Measurements from ENCODE around the gene CPLX1. TPM values are rescaled to one million over a fixed set of nuclear protein-coding genes. Genes with fewer than 3 reads are reported as not detected.
A peak's percentile ranks its signal among the peaks of the same experiment; 100 is the strongest.

Gene CPLX1
- total RNA-seq, 1 donor: not detected

- DNase-seq (ENCODE audit: insufficient read length, low spot score, missing footprints): peak; percentile 58
- no peak overlapping the region for H3K4me3 ChIP-seq (ENCODE audit: insufficient read depth, low read length)
- no peaks in the 10 kb centered on the region for H3K27me3 ChIP-seq (ENCODE audit: insufficient read depth, low read length)
- H3K4me1 ChIP-seq (ENCODE audit: insufficient read depth, low read length): no peaks in the 10 kb centered on the region
- H2AFZ ChIP-seq (ENCODE audit: low read length): no peak overlapping the region
- no peak overlapping the region for H3K27ac ChIP-seq (ENCODE audit: low read depth, low read length)
- TF ChIP-seq CTCF (IDR thresholded peaks at IDR 0.05; ENCODE audit: extremely low read depth, low read depth, low read length): no peak
- H3K79me2 ChIP-seq (ENCODE audit: insufficient read depth, low read length): no peaks in the 10 kb centered on the region
- H4K20me1 ChIP-seq (ENCODE audit: insufficient read depth, low read length): no peaks in the 10 kb centered on the region
- H3K9me3 ChIP-seq (ENCODE audit: low read depth, low read length): peaks cover 4% of the 10 kb centered on the region
- H3K4me2 ChIP-seq (ENCODE audit: insufficient read depth, low read length): no peak overlapping the region
- H3K36me3 ChIP-seq (ENCODE audit: insufficient read depth, low read length): no peaks in the 10 kb centered on the region
Observed at GRCh38 chr4:803884-804283, 22.0 kb downstream of the CPLX1 start.

- no peak overlapping the region for H3K27ac ChIP-seq (ENCODE audit: low read depth, low read length)
- no peaks in the 10 kb centered on the region for H3K36me3 ChIP-seq (ENCODE audit: insufficient read depth, low read length)
- H3K4me1 ChIP-seq (ENCODE audit: insufficient read depth, low read length): no peaks in the 10 kb centered on the region
- TF ChIP-seq CTCF (IDR thresholded peaks at IDR 0.05; ENCODE audit: extremely low read depth, low read depth, low read length): no peak
- no peaks in the 10 kb centered on the region for H4K20me1 ChIP-seq (ENCODE audit: insufficient read depth, low read length)
- no peak overlapping the region for H2AFZ ChIP-seq (ENCODE audit: low read length)
- no peak overlapping the region for H3K4me2 ChIP-seq (ENCODE audit: insufficient read depth, low read length)
- peaks cover 8% of the 10 kb centered on the region for H3K27me3 ChIP-seq (ENCODE audit: insufficient read depth, low read length)
- no peak overlapping the region for H3K4me3 ChIP-seq (ENCODE audit: insufficient read depth, low read length)
- no peak for DNase-seq (ENCODE audit: insufficient read length, low spot score, missing footprints)
- no peaks in the 10 kb centered on the region for H3K79me2 ChIP-seq (ENCODE audit: insufficient read depth, low read length)
- H3K9me3 ChIP-seq (ENCODE audit: low read depth, low read length): peaks cover 4% of the 10 kb centered on the region
Observed at GRCh38 chr4:801436-802124, 24.3 kb downstream of the CPLX1 start.

GRCh38 chr4:797066-797465, 28.9 kb downstream of the CPLX1 start:
- Histone ChIP-seq H2AFZ (ENCODE audit: low read length) (no peak overlapping the region), H3K4me2 (ENCODE audit: insufficient read depth, low read length) (no peak overlapping the region), H3K4me1 (ENCODE audit: insufficient read depth, low read length) (no peaks in the 10 kb centered on the region), H4K20me1 (ENCODE audit: insufficient read depth, low read length) (no peaks in the 10 kb centered on the region), H3K79me2 (ENCODE audit: insufficient read depth, low read length) (no peaks in the 10 kb centered on the region), H3K9me3 (ENCODE audit: low read depth, low read length) (peaks cover 4% of the 10 kb centered on the region), H3K4me3 (ENCODE audit: insufficient read depth, low read length) (no peak overlapping the region), H3K36me3 (ENCODE audit: insufficient read depth, low read length) (no peaks in the 10 kb centered on the region), H3K27ac (ENCODE audit: low read depth, low read length) (no peak overlapping the region), H3K27me3 (ENCODE audit: insufficient read depth, low read length) (peaks cover 52% of the 10 kb centered on the region)
- peak; percentile 26 for DNase-seq (ENCODE audit: insufficient read length, low spot score, missing footprints)
- TF ChIP-seq CTCF (IDR thresholded peaks at IDR 0.05; ENCODE audit: extremely low read depth, low read depth, low read length): no peak

GRCh38 chr4:796206-796605, 29.7 kb downstream of the CPLX1 start:
- Histone ChIP-seq H3K27me3 (ENCODE audit: insufficient read depth, low read length) (peaks cover 60% of the 10 kb centered on the region), H4K20me1 (ENCODE audit: insufficient read depth, low read length) (no peaks in the 10 kb centered on the region), H3K4me3 (ENCODE audit: insufficient read depth, low read length) (no peak overlapping the region), H3K27ac (ENCODE audit: low read depth, low read length) (no peak overlapping the region), H3K4me2 (ENCODE audit: insufficient read depth, low read length) (no peak overlapping the region), H2AFZ (ENCODE audit: low read length) (no peak overlapping the region), H3K9me3 (ENCODE audit: low read depth, low read length) (no peaks in the 10 kb centered on the region), H3K79me2 (ENCODE audit: insufficient read depth, low read length) (no peaks in the 10 kb centered on the region), H3K4me1 (ENCODE audit: insufficient read depth, low read length) (no peaks in the 10 kb centered on the region), H3K36me3 (ENCODE audit: insufficient read depth, low read length) (no peaks in the 10 kb centered on the region)
- TF ChIP-seq CTCF (IDR thresholded peaks at IDR 0.05; ENCODE audit: extremely low read depth, low read depth, low read length): no peak
- no peak for DNase-seq (ENCODE audit: insufficient read length, low spot score, missing footprints)

All from osteoblast (primary cell).